Astrocyte (in vitro differentiated cells and primary cell): ENCODE results near the gene SRF. TPM values are rescaled to one million over a fixed set of nuclear protein-coding genes. Genes with fewer than 3 reads are reported as not detected.

Source experiments
- DNase-seq: peaks from one replicate; pipeline ENCODE4 v3.0.0-alpha.2; 2010; ENCODE audit warnings: low read depth
- FAIRE-seq: peaks from 2 replicates; lab custom pipeline; 2011; peaks lifted over from hg19 to GRCh38; lab: Jason Lieb, UNC
- H2AFZ ChIP-seq: 2 replicates; pipeline ENCODE4 v1.6.0; 2012; ENCODE audit warnings: low read depth, low read length, inconsistent platforms
- H3K27ac ChIP-seq: 2 replicates; pipeline ENCODE4 v1.5.1; 2011; ENCODE audit warnings: low read depth, low read length, inconsistent platforms
- H3K27me3 ChIP-seq: 2 replicates; pipeline ENCODE4 v1.6.0; 2011; ENCODE audit warnings: low read length, inconsistent platforms; ENCODE audit not compliant: insufficient read depth
- H3K36me3 ChIP-seq: 2 replicates; pipeline ENCODE4 v1.5.1; 2011; ENCODE audit warnings: low read length, inconsistent platforms; ENCODE audit not compliant: insufficient read depth
- H3K4me1 ChIP-seq: 2 replicates; pipeline ENCODE4 v1.5.1; 2011; ENCODE audit warnings: low read length, inconsistent platforms; ENCODE audit not compliant: insufficient read depth
- H3K4me2 ChIP-seq: 2 replicates; pipeline ENCODE4 v1.6.0; 2012; ENCODE audit warnings: low read length, inconsistent platforms
- H3K4me3 ChIP-seq: 2 replicates; pipeline ENCODE4 v1.5.1; 2011; ENCODE audit warnings: low read depth, mild to moderate bottlenecking, low read length, inconsistent platforms; ENCODE audit not compliant: insufficient read depth
- H3K79me2 ChIP-seq: 2 replicates; pipeline ENCODE4 v1.6.0; 2012; ENCODE audit warnings: mild to moderate bottlenecking, low read length, inconsistent platforms; ENCODE audit not compliant: insufficient read depth
- H3K9ac ChIP-seq: 2 replicates; pipeline ENCODE4 v1.6.0; 2012; ENCODE audit warnings: mild to moderate bottlenecking, low read length, inconsistent platforms
- H3K9me3 ChIP-seq: 2 replicates; pipeline ENCODE4 v1.5.1; 2012; ENCODE audit warnings: low read depth, mild to moderate bottlenecking, low read length, inconsistent platforms; ENCODE audit not compliant: insufficient read depth
- H4K20me1 ChIP-seq: 2 replicates; pipeline ENCODE4 v1.6.0; 2012; ENCODE audit warnings: low read length, inconsistent platforms; ENCODE audit not compliant: insufficient read depth
- H3K27ac Mint-ChIP-seq: one replicate; pipeline ENCODE4 v1.8.0; 2021; ENCODE audit warnings: mild to moderate bottlenecking, mixed read lengths; ENCODE audit not compliant: unreplicated experiment
- H3K27me3 Mint-ChIP-seq: one replicate; pipeline ENCODE4 v1.8.0; 2021; ENCODE audit warnings: low read depth, mixed read lengths; ENCODE audit not compliant: unreplicated experiment
- H3K36me3 Mint-ChIP-seq: one replicate; pipeline ENCODE4 v1.8.0; 2021; ENCODE audit warnings: low read depth, mixed read lengths; ENCODE audit not compliant: unreplicated experiment
- H3K4me1 Mint-ChIP-seq: one replicate; pipeline ENCODE4 v1.8.0; 2021; ENCODE audit warnings: low read depth, mixed read lengths; ENCODE audit not compliant: unreplicated experiment
- H3K4me3 Mint-ChIP-seq: one replicate; pipeline ENCODE4 v1.8.0; 2021; ENCODE audit warnings: mild to moderate bottlenecking, moderate library complexity, mixed read lengths; ENCODE audit not compliant: unreplicated experiment
- H3K9me3 Mint-ChIP-seq: one replicate; pipeline ENCODE4 v1.8.0; 2021; ENCODE audit warnings: mild to moderate bottlenecking, mixed read lengths; ENCODE audit not compliant: unreplicated experiment
- CTCF ChIP-seq: IDR thresholded peaks from 2 replicates; pipeline ENCODE4 v1.5.1; 2011; ENCODE audit warnings: low read depth, mild to moderate bottlenecking, inconsistent platforms, low read length, moderate library complexity; ENCODE audit not compliant: insufficient read depth
- EZH2 ChIP-seq: IDR thresholded peaks from 2 replicates; pipeline ENCODE4 v1.6.1; 2012; ENCODE audit warnings: mild to moderate bottlenecking, low read length, inconsistent platforms; ENCODE audit not compliant: insufficient read depth
- total RNA-seq: library from RNA; stranded (reverse); gene quantifications from 2 replicates; pipeline ENCODE4 v1.2.1, GENCODE V29; 2021

The SRF gene
- total RNA-seq, 1 donor from 2014 or later: 53.5 TPM

GRCh38 chr6:43142101-43142500, 29.0 kb upstream of the SRF start:
- DNase-seq (no peak), FAIRE-seq (no peak)
- Histone ChIP-seq H3K9me3 (no peaks in the 10 kb centered on the region), H3K4me2 (no peak overlapping the region), H3K4me1 (peaks cover 11% of the 10 kb centered on the region), H3K36me3 (peaks cover 29% of the 10 kb centered on the region), H3K4me3 (no peak overlapping the region), H3K27me3 (no peaks in the 10 kb centered on the region), H3K27ac (no peak overlapping the region), H4K20me1 (peaks cover 5% of the 10 kb centered on the region), H3K79me2 (peaks cover 3% of the 10 kb centered on the region), H3K9ac (no peak overlapping the region), H2AFZ (no peak overlapping the region)
- H3K4me3 Mint-ChIP-seq: no peak overlapping the region
- H3K36me3 Mint-ChIP-seq: peaks cover 21% of the 10 kb centered on the region
- H3K27me3 Mint-ChIP-seq: no peaks in the 10 kb centered on the region
- no peaks in the 10 kb centered on the region for H3K9me3 Mint-ChIP-seq
- TF ChIP-seq EZH2: no peak
- no peak for TF ChIP-seq CTCF
- H3K4me1 Mint-ChIP-seq: peaks cover 46% of the 10 kb centered on the region
- H3K27ac Mint-ChIP-seq: no peak overlapping the region

- Histone ChIP-seq H3K9me3 (no peaks in the 10 kb centered on the region), H3K27ac (peak overlapping the region; percentile 49), H3K36me3 (peaks cover 27% of the 10 kb centered on the region), H3K27me3 (no peaks in the 10 kb centered on the region), H4K20me1 (peaks cover 5% of the 10 kb centered on the region), H3K4me2 (peak overlapping the region; percentile 56), H3K79me2 (peaks cover 3% of the 10 kb centered on the region), H2AFZ (no peak overlapping the region), H3K4me3 (no peak overlapping the region), H3K9ac (peak overlapping the region; percentile 65), H3K4me1 (peaks cover 11% of the 10 kb centered on the region)
- Mint-ChIP-seq H3K9me3 (no peaks in the 10 kb centered on the region), H3K4me3 (peak overlapping the region; percentile 68), H3K4me1 (peaks cover 55% of the 10 kb centered on the region), H3K36me3 (peaks cover 27% of the 10 kb centered on the region), H3K27me3 (no peaks in the 10 kb centered on the region), H3K27ac (peak overlapping the region; percentile 84)
- FAIRE-seq: no peak
- TF ChIP-seq EZH2: no peak
- TF ChIP-seq CTCF: peak; percentile 88
- DNase-seq: peak; percentile 73
These were observed 27.6 kb upstream of the SRF start for GRCh38 chr6:43143235-43144128.

- H3K36me3 Mint-ChIP-seq: peaks cover 30% of the 10 kb centered on the region
- peaks cover 16% of the 10 kb centered on the region for H3K4me1 ChIP-seq
- no peak overlapping the region for H2AFZ ChIP-seq
- peaks cover 62% of the 10 kb centered on the region for H3K4me1 Mint-ChIP-seq
- H3K36me3 ChIP-seq: peaks cover 23% of the 10 kb centered on the region
- H3K27me3 ChIP-seq: no peaks in the 10 kb centered on the region
- H3K27ac Mint-ChIP-seq: peak overlapping the region; percentile 86
- TF ChIP-seq CTCF: no peak
- TF ChIP-seq EZH2: no peak
- H3K9ac ChIP-seq: no peak overlapping the region
- no peak overlapping the region for H3K4me2 ChIP-seq
- no peaks in the 10 kb centered on the region for H3K27me3 Mint-ChIP-seq
- H3K9me3 ChIP-seq: no peaks in the 10 kb centered on the region
- peaks cover 3% of the 10 kb centered on the region for H3K79me2 ChIP-seq
- DNase-seq (no peak), FAIRE-seq (no peak)
- H3K4me3 ChIP-seq: no peak overlapping the region
- peaks cover 8% of the 10 kb centered on the region for H4K20me1 ChIP-seq
- H3K4me3 Mint-ChIP-seq: peak overlapping the region; percentile 64
- H3K9me3 Mint-ChIP-seq: no peaks in the 10 kb centered on the region
- no peak overlapping the region for H3K27ac ChIP-seq
These were observed 26.2 kb upstream of the SRF start for GRCh38 chr6:43144879-43145278.
